ENCODE results near the gene MRFAP1L1.

- TF ChIP-seq EZH2 (IDR thresholded peaks at IDR 0.05) (no peak), CTCF (IDR thresholded peaks at IDR 0.05) (no peak)
Observed at GRCh38 chr4:6739920-6740319, 30.3 kb upstream of the MRFAP1L1 start.

Measured in neural progenitor cell (in vitro differentiated cells).